GM12892 (cell line): ENCODE results near the gene CHRDL2.

Experiments used
- POLR2A ChIP-seq: IDR thresholded peaks from 2 replicates; pipeline ENCODE4 v1.6.1; 2011; ENCODE audit warnings: low read depth, low read length, control low read depth
- POLR2AphosphoS5 ChIP-seq: IDR thresholded peaks from 2 replicates; pipeline ENCODE4 v1.6.1; 2011; ENCODE audit warnings: low read depth, low read length, control low read depth

DNA sequence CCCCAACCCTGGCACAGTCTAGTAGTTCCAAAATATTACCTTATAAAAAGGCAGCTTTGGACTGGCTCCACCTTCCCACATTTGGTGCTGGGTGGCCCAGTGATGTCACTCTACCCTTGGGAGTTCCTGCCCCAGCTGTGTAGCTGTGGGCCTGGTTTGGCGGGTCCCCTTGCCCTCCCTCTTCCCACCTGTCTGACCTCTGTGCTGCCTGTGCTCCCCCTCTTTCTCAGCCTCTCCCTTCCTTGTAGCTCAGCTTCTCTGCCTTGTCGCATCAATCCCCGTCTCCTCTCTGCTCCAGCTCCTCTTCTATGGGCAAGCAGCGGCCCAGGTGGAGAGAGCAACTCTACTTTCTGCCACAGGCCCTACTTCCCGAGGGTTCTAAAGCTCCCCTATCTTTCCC, 54.6 kb downstream of the CHRDL2 start:
- TF ChIP-seq POLR2A (no peak), POLR2AphosphoS5 (no peak)
